Activated gamma-delta T cell treated with anti-CD3 and anti-CD28 coated beads, Interleukin-2, amount 50 U/mL, for 16 hours (primary cell): ENCODE data around the gene FAM161B.
A peak's percentile ranks its signal among the peaks of the same experiment; 100 is the strongest.
"Not testable (repeated sequence)": the region's sequence is repeated elsewhere in the genome, so short reads cannot be mapped to it uniquely, and the experiment has no call there.

Experiments used
- DNase-seq: peaks from one replicate; pipeline ENCODE4 v3.0.0-alpha.2; 2020; ENCODE audit warnings: low read depth

The FAM161B gene, protein sequence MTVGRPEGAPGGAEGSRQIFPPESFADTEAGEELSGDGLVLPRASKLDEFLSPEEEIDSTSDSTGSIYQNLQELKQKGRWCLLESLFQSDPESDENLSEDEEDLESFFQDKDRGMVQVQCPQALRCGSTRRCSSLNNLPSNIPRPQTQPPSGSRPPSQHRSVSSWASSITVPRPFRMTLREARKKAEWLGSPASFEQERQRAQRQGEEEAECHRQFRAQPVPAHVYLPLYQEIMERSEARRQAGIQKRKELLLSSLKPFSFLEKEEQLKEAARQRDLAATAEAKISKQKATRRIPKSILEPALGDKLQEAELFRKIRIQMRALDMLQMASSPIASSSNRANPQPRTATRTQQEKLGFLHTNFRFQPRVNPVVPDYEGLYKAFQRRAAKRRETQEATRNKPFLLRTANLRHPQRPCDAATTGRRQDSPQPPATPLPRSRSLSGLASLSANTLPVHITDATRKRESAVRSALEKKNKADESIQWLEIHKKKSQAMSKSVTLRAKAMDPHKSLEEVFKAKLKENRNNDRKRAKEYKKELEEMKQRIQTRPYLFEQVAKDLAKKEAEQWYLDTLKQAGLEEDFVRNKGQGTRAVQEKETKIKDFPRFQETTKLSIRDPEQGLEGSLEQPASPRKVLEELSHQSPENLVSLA

DNA sequence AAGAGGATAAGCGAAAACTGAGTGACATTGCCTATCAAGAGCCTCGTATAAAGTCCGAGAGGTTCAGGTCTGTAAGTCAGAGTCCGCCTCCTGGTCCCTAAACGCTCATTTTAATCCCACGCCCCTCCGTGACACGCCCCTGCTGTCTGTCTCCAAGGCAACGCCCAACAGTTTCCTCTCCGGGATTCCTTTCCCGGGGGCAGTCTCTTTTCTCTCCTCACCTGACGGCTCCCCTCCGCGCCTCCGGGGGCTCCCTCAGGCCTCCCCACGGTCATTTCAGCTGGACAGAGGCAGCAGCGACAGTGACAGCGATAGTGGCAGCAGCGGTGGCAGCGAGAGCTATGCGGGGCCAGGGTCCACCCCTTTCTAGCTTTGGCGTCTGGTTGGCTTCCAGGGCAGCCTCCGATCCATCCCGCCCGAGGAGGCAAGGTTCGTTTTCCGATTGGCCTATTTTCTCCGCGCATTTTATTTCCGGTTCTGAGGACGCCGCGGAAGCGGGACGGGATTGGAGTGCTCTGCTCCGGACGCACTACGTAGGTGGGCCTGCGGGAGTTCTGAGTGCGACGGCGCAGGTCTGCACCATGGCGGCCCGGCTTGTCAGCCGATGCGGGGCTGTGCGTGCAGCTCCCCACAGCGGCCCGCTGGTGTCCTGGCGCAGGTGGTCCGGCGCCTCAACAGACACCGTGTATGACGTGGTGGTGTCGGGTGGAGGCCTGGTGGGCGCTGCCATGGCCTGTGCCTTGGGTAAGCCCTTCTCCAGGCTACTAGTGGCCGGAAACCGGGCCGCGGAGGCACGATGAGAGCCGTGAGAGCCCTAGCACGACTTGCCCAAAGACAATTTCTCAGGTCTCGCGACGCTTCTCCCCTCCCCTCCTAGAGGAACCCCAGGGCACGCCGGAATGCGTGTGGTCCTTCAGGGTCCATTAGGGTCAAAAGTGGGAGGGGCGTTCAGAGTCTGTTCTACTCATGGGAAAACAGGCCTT is at the start of gene FAM161B, which contains the start of gene COQ6:
Gene FAM161B (minus strand): TSS at position 343 of the 983 bp plus-strand sequence. CDS start 68 bp downstream, at position 275.
Gene COQ6 (plus strand): TSS at position 551 of the 983 bp plus-strand sequence. CDS start 31 bp downstream, at position 582.
- peak; percentile 85 for DNase-seq

DNA sequence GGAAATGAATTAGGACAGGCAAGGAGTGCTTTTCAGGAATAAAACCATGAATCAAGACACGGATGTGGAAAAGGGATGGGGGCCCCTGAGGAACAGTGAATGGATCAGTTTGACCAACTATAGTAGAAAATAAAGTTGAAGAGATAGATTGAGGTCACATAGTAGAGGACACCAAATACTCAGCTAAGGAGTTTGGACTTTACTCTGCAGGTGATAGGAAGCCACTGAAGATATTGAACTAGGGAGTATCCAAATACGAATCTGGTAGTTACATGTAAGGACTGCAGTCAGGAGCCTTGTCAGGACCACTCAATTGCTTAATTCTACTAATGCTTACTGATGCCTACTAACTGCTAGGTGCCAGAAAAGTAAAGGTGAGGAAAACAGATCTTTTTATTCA is 48.8 kb upstream of the FAM161B start:
- DNase-seq = no peak

DNA sequence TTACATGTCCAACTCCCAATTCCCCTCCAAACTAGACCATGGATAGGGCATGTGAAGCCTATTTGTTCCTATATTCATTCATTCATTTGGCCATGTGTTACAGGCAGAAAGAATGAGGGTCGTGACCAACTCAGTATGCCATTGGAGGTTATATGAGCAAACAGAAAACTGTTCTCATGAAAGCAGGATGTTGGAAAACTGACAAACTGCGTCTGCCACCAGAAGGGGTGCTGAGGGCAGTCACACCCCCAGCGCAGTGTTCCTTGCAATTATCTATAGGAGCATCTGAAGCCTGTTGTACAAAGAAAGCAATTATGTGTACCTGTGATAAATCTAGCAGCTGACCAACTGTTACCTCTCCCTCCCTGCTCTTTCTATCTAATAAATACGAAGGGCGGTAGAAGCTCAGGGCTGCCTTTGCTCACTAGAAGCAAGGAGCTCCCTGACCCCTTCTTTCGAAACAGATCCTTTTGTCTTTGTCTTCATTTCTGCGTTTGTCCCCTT is 48.1 kb upstream of the FAM161B start:
- DNase-seq = no peak

DNA sequence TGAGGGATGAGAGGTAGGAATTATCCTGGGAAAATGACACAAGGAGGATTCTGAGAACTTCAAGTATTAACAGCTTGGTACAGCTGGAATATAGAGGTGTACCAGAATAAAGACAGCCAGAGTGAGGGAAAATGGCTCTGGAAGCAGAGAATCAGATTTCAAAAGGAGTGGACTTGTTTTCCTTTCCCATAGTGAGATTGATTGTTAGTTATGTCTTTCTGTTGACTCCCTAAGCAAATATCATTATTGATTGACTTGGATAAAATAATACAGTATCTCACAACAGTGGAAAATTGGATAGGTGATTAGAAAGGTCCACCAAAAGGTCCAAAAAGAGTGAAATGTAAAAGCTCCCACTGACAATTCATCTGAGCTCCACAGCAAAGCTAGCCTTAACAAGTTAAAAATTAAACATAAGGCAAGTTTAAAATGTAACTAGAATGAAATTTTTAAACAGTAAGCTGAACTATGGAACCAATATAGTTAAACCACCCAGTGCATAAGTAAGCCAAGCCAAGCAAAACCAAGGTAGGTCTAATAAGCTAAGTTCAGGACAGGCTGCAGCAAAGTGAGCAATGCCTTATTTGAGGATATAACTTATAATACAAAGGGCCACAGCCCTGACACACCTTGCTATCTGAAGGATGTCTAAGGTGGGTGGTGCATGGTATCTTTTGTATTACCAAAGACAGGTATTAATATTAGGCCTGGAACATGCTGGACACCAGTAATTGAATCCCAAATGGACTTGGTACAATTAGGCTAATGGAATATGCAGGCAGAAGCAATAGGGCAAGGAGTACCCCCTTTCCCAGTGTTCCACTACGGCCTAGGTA is 47.4 kb upstream of the FAM161B start:
- no peak for DNase-seq

DNA sequence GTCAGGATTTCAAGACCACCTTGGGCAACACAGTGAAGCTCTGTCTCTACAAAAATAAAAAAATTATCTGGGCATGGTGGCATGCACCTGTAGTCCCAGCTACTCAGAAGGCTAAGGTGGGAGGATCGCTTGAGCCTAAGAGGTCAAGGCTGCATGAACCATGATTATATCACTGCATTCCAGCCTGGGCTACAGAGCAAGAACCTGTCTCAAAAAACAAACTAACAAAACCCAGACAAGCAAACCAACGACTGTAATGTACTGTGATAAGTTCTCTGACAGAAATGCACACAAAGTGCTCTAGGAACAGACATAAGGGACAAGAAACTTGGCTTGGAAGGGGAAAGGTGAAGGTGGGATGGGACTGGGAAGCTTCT is 46.8 kb upstream of the FAM161B start:
- DNase-seq = no peak

DNA sequence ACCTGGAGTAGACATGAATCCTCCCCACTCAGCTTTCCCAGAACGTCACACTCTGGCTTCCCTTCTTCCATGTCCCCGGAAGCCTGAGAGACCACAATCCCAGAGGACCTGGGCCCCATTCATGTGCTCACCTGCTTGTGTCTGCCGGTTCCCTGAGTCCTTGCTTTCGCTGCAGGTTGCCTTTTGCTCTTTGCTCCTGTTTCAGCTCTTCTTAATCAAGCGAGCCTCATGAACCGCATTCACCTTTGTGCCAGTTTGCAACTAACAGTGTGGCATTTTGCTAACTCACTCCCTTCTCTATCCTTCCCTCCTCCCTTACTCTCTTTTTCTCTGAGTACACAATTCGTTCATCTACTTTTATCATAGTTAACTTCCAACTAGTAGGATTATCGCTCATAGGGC is 46.1 kb upstream of the FAM161B start:
- DNase-seq = no peak

DNA sequence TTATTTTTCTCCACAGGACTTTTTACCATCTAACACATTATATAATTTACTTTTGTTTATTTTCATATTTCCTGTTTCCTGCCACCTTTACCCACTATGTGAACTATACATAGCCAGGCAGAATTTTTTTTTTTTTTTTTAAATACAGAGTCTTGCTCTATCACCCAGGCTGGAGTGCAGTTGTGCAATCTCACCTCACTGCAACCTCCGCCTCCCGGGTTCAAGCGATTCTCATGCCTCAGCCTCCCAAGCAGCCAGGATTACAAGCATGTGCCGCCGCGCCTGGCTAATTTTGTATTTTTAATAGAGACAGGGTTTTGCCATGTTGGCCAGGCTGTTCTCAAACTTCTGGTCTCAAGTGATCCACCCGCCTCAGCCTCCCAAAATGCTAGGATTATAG is 45.0 kb upstream of the FAM161B start:
- not testable (repeated sequence) for DNase-seq

DNA sequence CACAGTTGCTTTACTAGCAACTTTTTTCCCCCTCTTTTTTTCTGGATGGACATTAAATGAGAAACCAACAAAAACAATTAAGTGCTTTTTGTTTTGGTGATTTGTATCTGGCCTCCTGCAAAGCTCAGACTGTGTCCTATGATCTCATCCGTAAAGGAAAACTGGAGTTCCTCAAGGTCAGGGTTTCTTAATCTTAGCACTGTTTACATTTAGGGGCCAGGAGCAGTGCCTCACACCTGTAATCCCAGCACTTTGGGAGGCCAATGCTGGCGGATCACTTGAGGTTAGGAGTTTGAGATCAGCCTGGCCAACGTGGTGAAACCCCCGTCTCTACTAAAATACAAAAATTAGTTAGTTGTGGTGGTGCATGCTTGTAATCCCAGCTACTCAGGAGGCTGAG is 41.2 kb upstream of the FAM161B start:
- DNase-seq = no peak

DNA sequence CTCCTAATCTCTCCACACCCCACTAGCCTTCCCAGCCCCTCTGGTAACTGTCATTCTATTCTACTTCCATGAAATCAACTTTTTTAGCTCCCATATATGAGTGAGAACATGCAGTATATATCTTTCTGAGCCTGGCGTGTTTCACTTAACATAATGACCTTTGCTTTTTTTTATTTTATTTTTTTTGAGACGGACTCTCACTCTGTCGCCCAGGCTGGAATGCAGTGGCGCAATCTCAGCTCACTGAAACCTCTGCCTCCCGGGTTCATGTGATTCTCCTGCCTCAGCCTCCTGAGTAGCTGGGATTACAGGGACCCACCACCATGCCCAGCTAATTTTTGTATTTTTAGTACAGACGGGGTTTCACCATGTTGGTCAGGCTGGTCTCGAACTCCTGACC is 38.8 kb upstream of the FAM161B start:
- DNase-seq = not testable (repeated sequence)

DNA sequence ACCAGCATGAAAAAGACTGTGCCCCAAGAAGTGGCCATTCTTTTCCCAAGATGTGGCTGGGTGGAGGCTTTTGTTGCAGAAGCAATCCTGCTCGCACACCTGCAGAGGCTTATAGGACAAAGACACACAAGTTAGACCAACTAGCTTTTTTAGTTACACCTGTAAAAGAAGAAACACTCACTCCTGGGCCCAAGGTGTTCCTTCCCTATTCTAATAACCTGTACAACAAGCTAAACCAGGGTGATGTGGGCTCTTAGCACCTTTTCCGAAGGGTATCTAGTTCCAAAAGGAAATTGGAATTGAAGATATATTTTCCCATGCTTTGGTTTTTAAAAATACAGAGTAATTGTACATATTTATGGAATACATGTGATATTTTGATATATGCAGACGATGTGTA is 38.2 kb upstream of the FAM161B start:
- no peak for DNase-seq

DNA sequence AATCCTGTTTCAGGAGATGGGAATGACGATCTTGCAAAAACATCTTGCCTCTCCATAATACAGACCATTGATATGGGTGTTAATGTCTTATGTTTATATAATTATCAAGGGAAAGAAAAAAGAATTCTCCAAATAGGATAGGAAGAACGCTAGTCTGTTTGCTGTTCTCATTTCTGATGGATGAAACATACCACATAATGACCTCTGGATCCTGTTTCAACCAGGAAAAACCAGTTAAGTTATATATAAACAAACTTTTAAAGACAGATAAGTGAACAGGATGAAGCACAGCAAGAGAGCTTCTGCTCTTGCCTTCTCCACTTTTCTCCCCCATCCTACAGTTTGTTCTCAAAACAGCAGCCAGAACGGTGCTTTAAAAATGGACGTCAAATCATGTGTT is 28.0 kb upstream of the FAM161B start:
- no peak for DNase-seq

DNA sequence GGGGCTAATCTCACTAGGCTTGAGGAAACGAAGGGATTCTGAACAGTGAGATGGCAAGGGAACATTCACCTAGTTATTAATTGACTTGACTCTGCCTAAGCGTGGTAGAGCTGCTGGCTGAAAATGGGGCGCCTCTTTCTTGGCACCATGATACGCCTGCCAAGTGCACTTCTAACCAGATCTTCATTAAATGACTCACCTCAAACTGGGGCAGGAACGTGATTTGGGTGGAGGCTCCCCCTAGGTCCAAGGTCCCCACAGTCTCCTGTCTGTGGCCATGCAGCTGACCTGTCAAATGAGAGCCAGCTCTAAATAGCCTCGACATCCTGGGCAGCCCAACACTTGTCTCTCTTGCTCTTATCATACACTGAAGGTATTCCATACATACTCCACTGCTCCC is 26.2 kb upstream of the FAM161B start:
- no peak for DNase-seq

DNA sequence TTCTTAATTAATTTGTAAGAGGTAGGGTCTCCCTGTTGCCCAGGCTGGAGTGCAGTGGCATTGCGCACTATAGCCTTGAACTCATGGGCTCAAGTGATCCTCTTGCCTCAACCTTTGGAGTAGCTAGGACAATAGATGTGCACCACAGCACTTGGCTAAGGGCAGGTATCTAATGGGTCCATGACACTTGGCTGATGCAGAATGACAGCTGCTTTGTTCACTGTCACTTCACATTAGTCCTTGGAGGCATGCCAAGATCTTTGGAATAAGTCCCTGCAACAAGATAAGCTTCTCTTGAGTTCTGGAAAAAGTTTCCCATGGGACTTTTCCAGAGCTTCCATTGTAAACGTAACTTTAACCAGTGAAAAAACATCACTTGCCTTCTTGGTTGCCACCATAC is 23.6 kb upstream of the FAM161B start:
- no peak for DNase-seq

DNA sequence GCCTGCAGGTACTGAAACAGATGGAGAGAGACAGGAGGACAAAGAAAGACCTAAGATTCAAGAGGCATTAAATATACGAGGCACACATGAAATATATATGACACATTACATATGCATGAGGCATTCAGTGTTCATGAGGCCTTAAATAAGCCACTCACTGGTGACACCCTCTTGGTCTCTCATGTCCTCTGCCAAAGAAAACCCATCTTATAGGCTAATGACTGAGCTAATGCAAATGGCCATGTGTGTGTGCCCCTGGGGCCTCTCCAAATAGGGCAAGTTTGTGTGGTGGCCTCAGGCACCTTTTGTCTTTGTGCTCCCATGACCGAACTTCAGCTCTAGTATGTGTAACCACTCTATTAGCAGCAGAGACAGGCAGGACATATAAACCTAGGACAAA is 19.0 kb upstream of the FAM161B start:
- no peak for DNase-seq

DNA sequence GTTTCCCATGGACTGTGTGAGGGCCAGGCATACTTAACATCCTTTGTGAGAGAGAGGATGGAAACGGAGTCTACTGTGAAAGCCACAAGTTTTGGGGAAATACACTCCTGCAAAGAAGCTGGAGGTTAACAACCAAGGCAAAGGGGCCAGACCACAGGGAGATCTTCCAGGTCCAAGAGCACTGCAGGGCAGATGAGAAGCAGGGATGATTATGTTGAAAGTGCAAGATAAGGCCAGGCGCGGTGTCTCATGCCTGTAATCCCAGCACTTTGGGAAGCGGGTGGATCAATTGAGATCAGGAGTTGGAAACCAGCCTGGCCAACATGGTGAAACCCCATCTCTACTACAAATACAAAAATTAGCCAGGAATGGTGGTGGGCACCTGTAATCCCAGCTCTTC is 15.3 kb upstream of the FAM161B start:
- DNase-seq = no peak

DNA sequence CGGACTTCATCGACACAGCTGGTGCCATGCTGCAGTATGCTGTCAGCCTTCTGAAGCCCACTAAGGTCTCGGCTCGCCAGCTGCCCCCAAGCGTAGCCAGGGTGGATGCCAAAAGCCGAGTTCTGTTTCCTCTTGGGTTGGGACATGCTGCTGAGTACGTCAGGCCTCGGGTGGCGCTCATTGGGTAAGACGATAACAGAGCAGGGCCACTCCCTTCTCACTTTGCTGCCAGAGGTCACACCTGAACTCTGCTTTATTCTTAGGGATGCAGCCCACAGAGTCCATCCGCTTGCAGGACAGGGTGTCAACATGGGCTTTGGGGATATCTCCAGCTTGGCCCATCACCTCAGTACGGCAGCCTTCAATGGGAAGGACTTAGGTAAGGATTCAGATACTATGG is 11.3 kb upstream of the FAM161B start:
- no peak for DNase-seq

DNA sequence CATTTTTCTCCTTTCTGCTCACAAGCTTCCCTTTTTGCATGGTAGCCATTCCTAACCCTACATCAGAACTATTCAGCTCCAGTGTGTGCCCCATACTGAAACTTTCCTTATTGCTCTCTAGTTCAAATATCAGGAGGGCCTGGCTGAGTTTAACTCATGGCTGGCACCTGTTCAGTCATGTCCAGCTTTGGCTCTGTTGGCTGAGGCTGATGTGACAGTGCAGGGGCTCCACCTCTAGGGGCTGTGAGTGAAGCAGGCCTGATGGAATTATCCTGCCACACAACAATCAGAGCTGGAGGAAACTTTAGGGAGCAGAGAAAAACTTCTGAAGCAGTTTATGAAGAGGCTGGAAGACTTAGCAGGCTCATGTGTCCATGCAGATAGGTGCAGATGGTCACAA is 8.7 kb upstream of the FAM161B start:
- no peak for DNase-seq

DNA sequence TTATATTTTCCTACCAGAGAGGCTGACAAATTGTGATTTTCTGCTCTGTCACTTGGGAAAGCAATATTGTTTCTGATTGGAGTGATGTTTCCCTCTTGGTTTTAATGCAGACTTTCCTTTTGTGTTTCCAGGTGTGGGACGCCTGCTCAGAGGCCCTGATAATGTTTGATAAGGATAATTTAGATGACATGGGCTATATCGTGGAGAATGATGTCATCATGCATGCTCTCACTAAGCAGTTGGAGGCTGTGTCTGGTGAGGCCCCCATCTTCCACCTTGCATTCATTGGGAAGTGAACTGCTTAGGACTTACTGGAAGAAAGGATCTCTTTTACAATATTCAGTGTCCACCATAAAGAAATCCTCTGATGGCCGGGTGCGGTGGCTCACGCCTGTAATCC is 5.8 kb upstream of the FAM161B start:
- DNase-seq = no peak

DNA sequence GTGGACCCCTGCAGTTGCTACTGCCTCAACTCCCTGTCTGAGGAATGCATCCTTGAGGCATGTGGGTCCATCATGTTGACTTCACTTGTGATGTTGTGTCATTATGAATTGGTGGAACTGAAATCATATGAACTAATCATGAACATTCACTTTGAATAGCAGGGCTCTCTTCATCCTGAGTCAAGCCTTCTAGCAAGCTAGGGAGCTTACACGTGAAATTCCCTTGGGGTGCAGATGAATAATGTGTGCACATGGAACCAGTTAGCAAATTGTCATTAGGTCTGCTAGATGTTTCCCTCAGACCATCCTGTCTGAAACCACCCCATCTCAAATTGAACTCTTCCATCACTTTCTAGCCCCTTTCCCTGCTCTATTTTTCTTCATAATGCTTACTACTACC is 3.8 kb upstream of the FAM161B start:
- no peak for DNase-seq

DNA sequence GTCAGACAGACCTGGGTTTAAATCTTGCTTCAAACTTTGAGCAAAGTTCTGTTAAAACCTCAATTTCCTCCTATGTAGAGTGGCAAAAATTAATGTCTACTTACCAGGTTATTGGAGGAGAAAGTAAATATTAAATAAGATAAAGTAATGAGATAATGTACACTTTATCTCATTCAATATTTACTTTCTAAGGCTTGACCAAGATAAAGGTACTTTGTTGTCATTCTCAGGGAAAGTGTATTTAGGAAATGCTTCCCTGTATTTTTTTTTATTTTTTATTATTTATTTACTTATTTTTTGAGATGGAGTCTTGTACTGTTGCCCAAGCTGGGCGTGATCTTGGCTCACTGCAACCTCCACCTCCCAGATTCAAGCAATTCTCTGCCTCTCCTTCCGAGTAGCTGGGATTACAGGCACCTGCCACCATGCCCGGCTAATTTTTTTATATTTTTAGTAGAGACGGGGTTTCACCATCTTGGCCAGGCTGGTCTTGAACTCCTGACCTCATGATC is 4.7 kb downstream of the FAM161B start:
- no peak for DNase-seq
